Esophagus (tissue), 2 donors: ENCODE results near the gene OPA3. TPM values are rescaled to one million over a fixed set of nuclear protein-coding genes. Genes with fewer than 3 reads are reported as not detected.
A peak's percentile ranks its signal among the peaks of the same experiment; 100 is the strongest.

Experiments used
- H3K27ac ChIP-seq, 2 donors: one replicate each; pipeline ENCODE4 v1.5.1; 2013; ENCODE audit warnings: low read depth in 2 of 2, mild to moderate bottlenecking in 2 of 2, inconsistent platforms in 1 of 2, low read length in 1 of 2, moderate library complexity in 1 of 2
- H3K27me3 ChIP-seq, 2 donors: one replicate each; pipeline ENCODE4 v1.6.1; 2013; ENCODE audit warnings: low read length in 2 of 2, control low read depth in 1 of 2, mild to moderate bottlenecking in 1 of 2; ENCODE audit not compliant: insufficient read depth in 2 of 2, control insufficient read depth in 1 of 2
- H3K36me3 ChIP-seq, 2 donors: one replicate each; pipeline ENCODE4 v1.6.1; 2013; ENCODE audit warnings: low read length in 1 of 2; ENCODE audit not compliant: control insufficient read depth in 2 of 2, insufficient read depth in 2 of 2
- H3K4me1 ChIP-seq, 2 donors: one replicate each; pipeline ENCODE4 v1.6.1; 2013; ENCODE audit warnings: low read length in 1 of 2; ENCODE audit not compliant: control insufficient read depth in 2 of 2, insufficient read depth in 2 of 2
- H3K4me3 ChIP-seq, 2 donors: one replicate each; pipeline ENCODE4 v1.5.1; 2013; ENCODE audit warnings: low read length in 2 of 2, mild to moderate bottlenecking in 2 of 2, low read depth in 1 of 2, moderate library complexity in 1 of 2
- H3K9me3 ChIP-seq, 2 donors: one replicate each; pipeline ENCODE4 v1.6.1; 2013; ENCODE audit warnings: mild to moderate bottlenecking in 2 of 2, low read depth in 1 of 2, low read length in 1 of 2, moderate library complexity in 1 of 2; ENCODE audit not compliant: control insufficient read depth in 2 of 2, insufficient read depth in 1 of 2
- WGBS, 2 donors: extraction: QIAGEN DNeasy Blood & Tissue Kit; methylation state at CpG; one replicate each; pipeline ENCODE4 v1.1.7; 2013; 5-methylcytosine and 5-hydroxymethylcytosine counted together
- polyA plus RNA-seq, 2 donors: library from polyadenylated mRNA; stranded (reverse); fragments of 200-250 nt; gene quantifications; one replicate each; pipeline ENCODE4 v1.2.3, GENCODE V29; 2013
- donor health status: healthy with polysubstance abuse.
- donor health status: Bipolar disorder and iron deficiency.

The OPA3 gene
- polyA plus RNA-seq, 2 donors = 4.0 to 4.6 TPM

GRCh38 chr19:45494261-45494916, 90.2 kb downstream of the OPA3 start:
- Histone ChIP-seq H3K27ac (no peak overlapping the region), H3K4me1 (peaks cover 11 to 22% of the 10 kb centered on the region in 2 donors), H3K9me3 (no peaks in the 10 kb centered on the region), H3K27me3 (no peaks in the 10 kb centered on the region), H3K4me3 (no peak overlapping the region), H3K36me3 (no peaks in the 10 kb centered on the region)
- WGBS, 2 donors = 91 to 94% methylated on average over 39 of the region's 39 CpGs

- Histone ChIP-seq H3K4me1 (peaks cover 3 to 9% of the 10 kb centered on the region in 2 donors), H3K4me3 (peak overlapping the region; percentile 42 to 43), H3K36me3 (no peaks in the 10 kb centered on the region), H3K27me3 (no peaks in the 10 kb centered on the region), H3K9me3 (no peaks in the 10 kb centered on the region), H3K27ac (peak overlapping the region; percentile 48 to 59)
- 5 to 7% methylated on average over 28 to 32 of the region's 32 CpGs for WGBS, 2 donors
Measured at GRCh38 chr19:45492627-45493470, 91.8 kb downstream of the OPA3 start.

DNA sequence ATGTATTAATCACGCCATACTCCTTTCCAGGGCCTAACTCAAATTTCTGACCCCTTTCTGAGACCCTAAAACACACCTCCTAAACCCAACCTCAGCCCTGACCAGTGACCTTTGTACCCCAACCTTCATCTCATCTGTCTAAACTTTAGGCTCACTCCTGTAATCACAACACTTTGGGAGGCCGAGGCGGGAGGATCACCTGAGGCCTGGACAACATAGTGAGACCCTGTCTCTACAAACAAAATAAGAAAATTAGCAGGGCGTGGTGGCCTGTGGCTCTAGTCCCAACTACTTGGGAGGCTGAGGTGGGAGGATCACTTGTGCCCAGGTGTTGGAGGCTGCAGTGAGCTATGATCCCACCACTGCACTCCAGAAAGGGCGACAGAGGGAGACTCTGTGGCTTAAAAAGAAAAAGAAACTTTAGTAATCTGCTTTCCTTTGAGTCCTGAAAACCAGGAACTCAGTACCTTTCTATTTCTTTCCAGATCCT, 92.4 kb downstream of the OPA3 start:
- Histone ChIP-seq H3K27ac (no peak overlapping the region), H3K4me1 (peaks cover 3 to 9% of the 10 kb centered on the region in 2 donors)
- WGBS, 2 donors = 90 to 96% methylated on average over 5 of the region's 5 CpGs

GRCh38 chr19:45489216-45489855, 95.3 kb downstream of the OPA3 start:
- no peak overlapping the region for H3K4me3 ChIP-seq
- no peaks in the 10 kb centered on the region for H3K27me3 ChIP-seq
- H3K36me3 ChIP-seq = no peaks in the 10 kb centered on the region
- WGBS, 2 donors = 89 to 91% methylated on average over 15 to 20 of the region's 20 CpGs
- no peaks in the 10 kb centered on the region for H3K9me3 ChIP-seq
- no peaks in the 10 kb centered on the region for H3K4me1 ChIP-seq
- H3K27ac ChIP-seq = no peak overlapping the region

More for the DNA sequence above, 92.4 kb downstream of the OPA3 start:
- no peaks in the 10 kb centered on the region for H3K27me3 ChIP-seq
- no peak overlapping the region for H3K4me3 ChIP-seq
- H3K36me3 ChIP-seq = no peaks in the 10 kb centered on the region
- no peaks in the 10 kb centered on the region for H3K9me3 ChIP-seq

GRCh38 chr19:45488708-45489107, 95.9 kb downstream of the OPA3 start:
- H3K27ac ChIP-seq = no peak overlapping the region
- no peaks in the 10 kb centered on the region for H3K27me3 ChIP-seq
- H3K36me3 ChIP-seq = no peaks in the 10 kb centered on the region
- H3K4me3 ChIP-seq = no peak overlapping the region
- H3K4me1 ChIP-seq = no peaks in the 10 kb centered on the region
- no peaks in the 10 kb centered on the region for H3K9me3 ChIP-seq
- 89 to 91% methylated on average over 15 of the region's 15 CpGs for WGBS, 2 donors

- peak overlapping the region; percentile 46 to 80 for H3K4me3 ChIP-seq
- no peaks in the 10 kb centered on the region for H3K27me3 ChIP-seq
- H3K9me3 ChIP-seq = no peaks in the 10 kb centered on the region
- WGBS, 2 donors = 0% methylated on average over 35 of the region's 35 CpGs
- H3K27ac ChIP-seq = peak overlapping the region; percentile 39 to 80
- no peaks in the 10 kb centered on the region for H3K4me1 ChIP-seq
- no peaks in the 10 kb centered on the region for H3K36me3 ChIP-seq
Measured at GRCh38 chr19:45485305-45486077, 99.1 kb downstream of the OPA3 start.

DNA sequence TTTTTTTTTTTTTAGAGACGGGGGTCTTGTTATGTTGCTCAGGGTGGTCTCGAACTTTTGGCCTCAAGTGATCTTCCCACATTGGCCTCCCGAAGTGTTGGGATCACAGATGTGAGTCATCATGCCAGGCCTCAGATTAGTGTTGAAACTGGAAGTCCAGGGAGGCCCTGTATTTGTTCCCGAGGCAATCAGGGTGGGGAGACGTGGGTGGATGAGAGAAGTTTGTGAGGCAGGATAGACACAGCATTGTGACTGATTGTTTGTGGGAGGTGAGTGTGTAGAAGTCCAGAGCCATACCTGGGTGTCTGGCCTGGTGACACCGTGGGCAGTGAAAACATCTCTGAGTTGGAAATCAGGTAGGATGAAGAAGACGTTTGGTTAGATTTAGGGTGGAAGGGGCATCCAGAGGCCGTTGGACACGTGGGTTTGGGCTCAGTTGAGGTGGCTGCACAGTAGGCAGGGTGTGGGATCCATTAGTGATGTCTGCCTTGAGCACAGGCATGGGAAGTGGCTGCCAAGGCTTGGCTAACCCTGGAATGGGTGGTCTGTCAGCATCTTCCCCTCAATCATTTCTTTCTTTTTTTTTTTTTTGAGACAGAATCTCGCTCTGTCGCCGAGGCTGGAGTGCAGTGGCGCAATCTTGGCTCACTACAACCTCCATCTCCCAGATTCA, 100.2 kb downstream of the OPA3 start:
- no peak overlapping the region for H3K4me3 ChIP-seq
- H3K9me3 ChIP-seq = no peaks in the 10 kb centered on the region
- no peak overlapping the region for H3K27ac ChIP-seq
- 68 to 69% methylated on average over 12 to 13 of the region's 13 CpGs for WGBS, 2 donors
- H3K27me3 ChIP-seq = no peaks in the 10 kb centered on the region
- no peaks in the 10 kb centered on the region for H3K36me3 ChIP-seq
- no peaks in the 10 kb centered on the region for H3K4me1 ChIP-seq

DNA sequence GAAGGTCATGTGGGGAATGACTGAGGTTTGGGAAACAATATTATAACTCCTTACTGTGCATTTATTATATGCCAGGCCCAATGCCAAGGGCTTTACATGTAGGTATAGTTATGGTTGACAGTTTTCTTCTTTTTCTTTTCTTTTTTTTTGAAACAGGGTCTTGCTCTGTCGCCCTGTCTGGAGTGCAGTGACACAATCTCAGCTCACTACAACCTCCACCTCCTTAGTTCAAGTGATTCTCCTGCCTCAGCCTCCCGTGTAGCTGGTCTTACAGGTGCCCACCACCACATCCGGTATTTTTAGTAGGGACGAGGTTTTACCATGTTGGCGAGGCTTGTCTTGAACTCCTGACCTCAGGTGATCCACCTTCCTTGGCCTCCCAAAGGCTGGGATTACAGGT, 101.6 kb downstream of the OPA3 start:
- WGBS, 2 donors = 84 to 91% methylated on average over 5 of the region's 5 CpGs
- Histone ChIP-seq H3K36me3 (no peaks in the 10 kb centered on the region), H3K4me3 (no peak overlapping the region), H3K27ac (no peak overlapping the region), H3K4me1 (no peaks in the 10 kb centered on the region), H3K27me3 (no peaks in the 10 kb centered on the region), H3K9me3 (no peaks in the 10 kb centered on the region)
